Keratinocyte (primary cell): ENCODE results near the gene SIPA1L3. TPM values are rescaled to one million over a fixed set of nuclear protein-coding genes. Genes with fewer than 3 reads are reported as not detected.
A peak's percentile ranks its signal among the peaks of the same experiment; 100 is the strongest.

Source experiments
- DNase-seq: peaks from one replicate; pipeline ENCODE4 v3.0.0-alpha.2; 2011; ENCODE audit warnings: low read depth, missing footprints, low spot score
- FAIRE-seq: peaks from 2 replicates; lab custom pipeline; 2011; peaks lifted over from hg19 to GRCh38; lab: Jason Lieb, UNC
- H2AFZ ChIP-seq: 2 replicates; pipeline ENCODE4 v1.6.0; 2012; ENCODE audit warnings: low read length, control low read depth, inconsistent platforms; ENCODE audit not compliant: control insufficient read depth
- H3K27ac ChIP-seq: 2 replicates; pipeline ENCODE4 v1.5.1; 2011; ENCODE audit warnings: low read length; ENCODE audit not compliant: control insufficient read depth, insufficient read depth
- H3K27me3 ChIP-seq: 3 replicates; pipeline ENCODE4 v1.6.0; 2011; ENCODE audit warnings: low read length; ENCODE audit not compliant: control insufficient read depth, insufficient read depth; ENCODE audit errors: extremely low read depth
- H3K36me3 ChIP-seq, 2 experiments: 2 replicates in 1 of 2; 3 replicates in 1 of 2; pipeline ENCODE4 v1.5.1; 2011; ENCODE audit warnings: low read length in 2 of 2, mild to moderate bottlenecking in 1 of 2; ENCODE audit not compliant: control insufficient read depth in 2 of 2, insufficient read depth in 2 of 2; ENCODE audit errors: extremely low read depth in 1 of 2
- H3K4me1 ChIP-seq: 3 replicates; pipeline ENCODE4 v1.5.1; 2011; ENCODE audit warnings: low read length; ENCODE audit not compliant: control insufficient read depth, insufficient read depth; ENCODE audit errors: extremely low read depth
- H3K4me2 ChIP-seq: 3 replicates; pipeline ENCODE4 v1.6.0; 2011; ENCODE audit warnings: low read depth, low read length; ENCODE audit not compliant: control insufficient read depth, insufficient read depth; ENCODE audit errors: extremely low read depth
- H3K4me3 ChIP-seq, 3 experiments: fragments of 200-600 bp in 1 of 3; sonication (generic) in 1 of 3; 2 replicates in 2 of 3; 3 replicates in 1 of 3; pipeline ENCODE4 v1.5.1; 2011 to 2016; ENCODE audit warnings: low read length in 3 of 3, mild to moderate bottlenecking in 3 of 3, control low read depth in 2 of 3, inconsistent platforms in 1 of 3, low read depth in 1 of 3, mixed read lengths in 1 of 3, mixed run types in 1 of 3, moderate library complexity in 1 of 3; ENCODE audit not compliant: control insufficient read depth in 2 of 3, insufficient read depth in 2 of 3; ENCODE audit errors: extremely low read depth in 1 of 3
- H3K79me2 ChIP-seq: 2 replicates; pipeline ENCODE4 v1.6.0; 2012; ENCODE audit warnings: low read length; ENCODE audit not compliant: control insufficient read depth, insufficient read depth
- H3K9ac ChIP-seq: 3 replicates; pipeline ENCODE4 v1.6.0; 2011; ENCODE audit warnings: low read length; ENCODE audit not compliant: control insufficient read depth, insufficient read depth; ENCODE audit errors: extremely low read depth
- H3K9me1 ChIP-seq: 3 replicates; pipeline ENCODE4 v1.6.0; 2011; ENCODE audit warnings: low read length; ENCODE audit not compliant: control insufficient read depth, insufficient read depth; ENCODE audit errors: extremely low read depth
- H3K9me3 ChIP-seq: 2 replicates; pipeline ENCODE4 v1.5.1; 2012; ENCODE audit warnings: low read depth, low read length; ENCODE audit not compliant: control insufficient read depth
- H4K20me1 ChIP-seq: 3 replicates; pipeline ENCODE4 v1.6.0; 2011; ENCODE audit warnings: low read length; ENCODE audit not compliant: control insufficient read depth, insufficient read depth; ENCODE audit errors: extremely low read depth
- CTCF ChIP-seq, 3 experiments: IDR thresholded peaks in 1 of 3; conservative IDR thresholded peaks in 1 of 3; optimal IDR thresholded peaks in 1 of 3; 2 replicates in 2 of 3; 3 replicates in 1 of 3; pipeline versions ENCODE3 to v1.5.1; 2011; ENCODE audit warnings: low read length in 3 of 3, mild to moderate bottlenecking in 3 of 3, moderate library complexity in 2 of 3, control low read depth in 1 of 3, inconsistent platforms in 1 of 3; ENCODE audit not compliant: insufficient read depth in 2 of 3; ENCODE audit errors: extremely low read depth in 1 of 3
- EZH2 ChIP-seq: IDR thresholded peaks from one replicate; pipeline ENCODE4 v1.6.1; 2012; ENCODE audit warnings: inconsistent platforms, mild to moderate bottlenecking, low read length, moderate library complexity
- dilution Hi-C: fragments of 300-500 bp; cut with MboI; formaldehyde crosslinking; loops from one replicate; pipeline ENCODE4 v1.7.0; 2020; ENCODE audit warnings: low sequenced_read_pairs; ENCODE audit not compliant: extremely low pct_ligation_motif_present
- polyA plus RNA-seq, 5 experiments: library from polyadenylated mRNA; depleted of rRNA in 3 of 5; stranded (reverse) in 3 of 5; stranded (forward) in 1 of 5; unstranded in 1 of 5; fragments of >200 nt; gene quantifications; 1 replicate in 1 of 5; 2 replicates in 3 of 5; 3 replicates in 1 of 5; pipeline versions ENCODE4 v1.2.1 to v1.2.3, GENCODE V29; 2011 to 2012; ENCODE audit warnings: missing spikeins in 2 of 5, low read depth in 1 of 5, low replicate concordance in 1 of 5

Gene SIPA1L3
- polyA plus RNA-seq, 1 donor (not counting 4 experiments of a cell fraction or from before 2014, with no cell fraction given): 8.0 TPM

DNA sequence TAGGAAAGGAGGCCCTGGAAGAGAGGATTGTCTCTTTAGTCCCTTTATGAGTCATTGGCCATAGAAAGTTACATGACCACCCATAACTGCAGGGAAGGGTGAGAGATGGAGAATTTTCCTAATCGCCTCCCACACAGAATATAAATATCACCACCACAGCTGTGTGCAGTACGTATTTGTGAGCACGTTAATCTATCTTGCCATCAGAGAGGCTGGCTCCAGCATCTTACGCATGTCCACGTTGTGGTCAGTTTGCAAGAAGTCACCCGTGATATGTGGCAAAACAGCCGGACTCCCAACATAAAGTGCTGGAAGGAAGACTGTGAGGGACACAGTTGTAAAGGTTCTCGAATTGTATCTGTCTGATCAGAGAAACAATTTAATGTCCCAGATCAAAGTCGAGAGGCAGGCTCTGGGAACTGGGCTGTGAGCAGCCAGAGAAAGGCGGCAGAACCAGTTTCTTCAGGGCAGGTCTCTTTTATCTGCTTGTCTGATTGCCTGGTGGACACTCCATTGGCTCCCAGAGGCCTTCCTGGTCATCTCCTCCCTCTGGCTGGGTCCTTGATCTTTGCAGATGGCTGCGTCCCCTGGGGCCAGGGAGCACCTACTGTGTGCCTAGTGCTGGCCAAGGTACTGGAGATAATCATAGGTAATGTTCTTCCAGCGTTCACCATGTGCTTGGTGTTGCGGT, 74.9 kb downstream of the SIPA1L3 start:
- no peak overlapping the region for H3K27ac ChIP-seq

GRCh38 chr19:37982655-37983054, 75.6 kb downstream of the SIPA1L3 start:
- H3K79me2 ChIP-seq: peaks cover 4% of the 10 kb centered on the region
- H2AFZ ChIP-seq: no peak overlapping the region
- H3K4me1 ChIP-seq: peaks cover 66% of the 10 kb centered on the region
- no peak for TF ChIP-seq EZH2
- TF ChIP-seq CTCF (optimal IDR thresholded peaks at IDR 0.05 in 1 of 3, IDR thresholded peaks at IDR 0.05 in 1 of 3, conservative IDR thresholded peaks at IDR 0.05 in 1 of 3; ENCODE audit: extremely low read depth in 1 of 3, insufficient read depth in 2 of 3, low read length in 3 of 3): no peak
- H3K27ac ChIP-seq: no peak overlapping the region
- no peaks in the 10 kb centered on the region for H4K20me1 ChIP-seq
- DNase-seq (no peak), FAIRE-seq (no peak)
- dilution Hi-C loops: no loop called here
- no peaks in the 10 kb centered on the region for H3K27me3 ChIP-seq
- H3K4me3 ChIP-seq: no peak overlapping the region
- no peak overlapping the region for H3K9ac ChIP-seq
- H3K36me3 ChIP-seq: no peaks in the 10 kb centered on the region
- H3K9me1 ChIP-seq: no peaks in the 10 kb centered on the region
- H3K4me2 ChIP-seq: no peak overlapping the region
- H3K9me3 ChIP-seq: no peaks in the 10 kb centered on the region

More for the DNA sequence above, 74.9 kb downstream of the SIPA1L3 start:
- no peak for TF ChIP-seq CTCF (optimal IDR thresholded peaks at IDR 0.05 in 1 of 3, IDR thresholded peaks at IDR 0.05 in 1 of 3, conservative IDR thresholded peaks at IDR 0.05 in 1 of 3; ENCODE audit: extremely low read depth in 1 of 3, insufficient read depth in 2 of 3, low read length in 3 of 3)
- no peak for TF ChIP-seq EZH2
- H3K9me3 ChIP-seq: no peaks in the 10 kb centered on the region
- FAIRE-seq (no peak), DNase-seq (no peak)
- no peaks in the 10 kb centered on the region for H4K20me1 ChIP-seq
- H3K36me3 ChIP-seq: no peaks in the 10 kb centered on the region
- H3K27me3 ChIP-seq: no peaks in the 10 kb centered on the region
- H3K4me1 ChIP-seq: peaks cover 69% of the 10 kb centered on the region
- peak overlapping the region; percentile 27 for H3K4me2 ChIP-seq
- dilution Hi-C loops: no loop called here
- no peak overlapping the region for H2AFZ ChIP-seq
- H3K9ac ChIP-seq: no peak overlapping the region
- H3K79me2 ChIP-seq: peaks cover 6% of the 10 kb centered on the region
- H3K9me1 ChIP-seq: no peaks in the 10 kb centered on the region
- H3K4me3 ChIP-seq: no peak overlapping the region
